HL-60 (cell line): ENCODE results near the gene PARVB.

Experiments
- CTCF ChIP-seq: IDR thresholded peaks from one replicate; pipeline ENCODE4 v1.5.1; 2011; ENCODE audit warnings: low read length, control low read depth, inconsistent platforms; ENCODE audit not compliant: insufficient read depth
- POLR2AphosphoS5 ChIP-seq: IDR thresholded peaks from 2 replicates; pipeline ENCODE4 v1.6.1; 2012; ENCODE audit warnings: low read depth

- TF ChIP-seq CTCF = no peak
- TF ChIP-seq POLR2AphosphoS5 = no peak
Observed at GRCh38 chr22:44102121-44102520, 78.0 kb downstream of the PARVB start.
